Pancreas (tissue), 10 donors: ENCODE data around the gene MAZ. TPM values are rescaled to one million over a fixed set of nuclear protein-coding genes. Genes with fewer than 3 reads are reported as not detected.

Experiments
- ATAC-seq, 4 donors: fragments of 200-7000 bp; cut with Tn5 transposase; one replicate each; pipeline versions ENCODE4 v1.8.0 to v1.9.1; 2020; ENCODE audit warnings: mild to moderate bottlenecking in 4 of 4, moderate library complexity in 4 of 4
- DNase-seq, 6 donors: peaks; one replicate each; pipeline ENCODE4 v3.0.0-alpha.2; 2020
- FAIRE-seq: peaks from 2 replicates; lab custom pipeline; 2012; peaks lifted over from hg19 to GRCh38; lab: Jason Lieb, UNC
- H3K27ac ChIP-seq, 4 donors: fragments of 200-600 bp; sonication (generic); 1 replicate in 3 of 4; 2 replicates in 1 of 4; pipeline versions ENCODE4 v1.5.0 to v1.8.0; 2020
- H3K27me3 ChIP-seq, 4 donors: fragments of 200-600 bp; one replicate each; pipeline ENCODE4 v1.8.0; 2021
- H3K36me3 ChIP-seq, 3 donors: fragments of 200-600 bp; sonication (generic) in 1 of 3; one replicate each; pipeline versions ENCODE4 v1.5.0 to v1.8.0; 2020 to 2021
- H3K4me1 ChIP-seq, 3 donors: fragments of 200-600 bp; one replicate each; pipeline ENCODE4 v1.8.0; 2021
- H3K4me3 ChIP-seq, 4 donors: fragments of 200-600 bp; sonication (generic) in 2 of 4; one replicate each; pipeline versions ENCODE4 v1.5.0 to v1.8.0; 2020 to 2021
- H3K9me3 ChIP-seq, 4 donors: fragments of 200-600 bp; one replicate each; pipeline ENCODE4 v1.8.0; 2021
- CTCF ChIP-seq, 4 donors: fragments of 200-600 bp; sonication (generic) in 3 of 4; IDR thresholded peaks; one replicate each; pipeline versions ENCODE4 v1.5.0 to v1.8.0; 2021; ENCODE audit warnings: antibody characterized with exemption in 4 of 4
- WGBS, 2 donors: extraction: QIAGEN DNeasy Blood & Tissue Kit; methylation state at CpG; one replicate each; pipeline ENCODE4 v1.1.7; 2013; 5-methylcytosine and 5-hydroxymethylcytosine counted together
- intact Hi-C, 3 donors: fragments of 100-400 bp; cut with DNase I; formaldehyde crosslinking; loops; one replicate each; pipeline versions ENCODE4 v1.11.1 to v1.14.2; 2022
- polyA plus RNA-seq, 2 donors: library from polyadenylated mRNA; stranded (reverse); fragments of 200-250 nt; gene quantifications; one replicate each; pipeline ENCODE4 v1.2.3, GENCODE V29; 2013
- total RNA-seq, 6 donors: library from RNA; stranded (reverse); fragmentation: NEBNext Ultra II Directional in 4 of 6; extraction: Animal tissue kit (Norgen Biotek cat#: 25700) in 4 of 6; gene quantifications; one replicate each; pipeline versions ENCODE4 v1.2.1 to v1.2.4, GENCODE V29; 2021 to 2023
- donor health status: healthy with polysubstance abuse.
- donor health status: DM: no; HTN: no; CAD: no; lungs with moderate emphysema.
- donor health status: DM: no; HTN: no; CAD: no.
- donor health status: control.
- donor health status: control.
- donor health status: Bipolar disorder and iron deficiency.
- donor health status: DM: yes; HTN: yes; CAD: no.
- donor health status: DM: no; HTN: no; CAD: no.
- donor health status: DM: no; HTN: no; CAD: no.
- donor health status: DM: yes; HTN: yes; CAD: no.

MAZ gene
- total and polyA plus RNA-seq, 8 donors = 84.8 to 122 (median 96.2) TPM

GRCh38 chr16:29815032-29815721 is 8.8 kb downstream of the MAZ start:
- Histone ChIP-seq H3K27me3 (no peaks in the 10 kb centered on the region), H3K4me3 (peak overlapping the region; percentile 26 to 84 (median 60)), H3K9me3 (no peaks in the 10 kb centered on the region), H3K27ac (peak overlapping the region in 3 of 4 donors; percentile 84 to 94 (median 90)), H3K4me1 (peaks cover 9 to 42% (median 16%) of the 10 kb centered on the region in 3 donors), H3K36me3 (peaks cover 0 to 8% (median 0%) of the 10 kb centered on the region in 3 donors)
- DNase-seq (peak in 5 of 6 donors; percentile 44 to 83 (median 63)), ATAC-seq (no peak), FAIRE-seq (no peak)
- 12 to 15% methylated on average over 39 of the region's 39 CpGs for WGBS, 2 donors
- no peak for TF ChIP-seq CTCF (IDR thresholded peaks at IDR 0.05)
- intact Hi-C loops = no loop called here

GRCh38 chr16:29815793-29816693 is 9.7 kb downstream of the MAZ start, which contains the start of gene PAGR1:
PAGR1 (plus strand) TSS chr16:29816152; CDS start chr16:29816526, 374 bp downstream.
- peak; percentile 81 to 94 (median 87) for TF ChIP-seq CTCF (IDR thresholded peaks at IDR 0.05)
- peak within 1 kb of the TSS; percentile 78 to 94 (median 87) for H3K27ac ChIP-seq
- peak within 1 kb of the TSS; percentile 43 to 84 (median 60) for H3K4me3 ChIP-seq
- no peaks in the 10 kb centered on the region for H3K9me3 ChIP-seq
- H3K27me3 ChIP-seq = no peaks in the 10 kb centered on the region
- intact Hi-C loops = no loop called here
- H3K4me1 ChIP-seq = peaks cover 9 to 35% (median 16%) of the 10 kb centered on the region in 3 donors
- DNase-seq (peak; percentile 95 to 99 (median 98)), FAIRE-seq (peak; percentile 79), ATAC-seq (peak; percentile 72 to 82 (median 78))
- peaks cover 0 to 8% (median 0%) of the 10 kb centered on the region in 3 donors for H3K36me3 ChIP-seq
- 0% methylated on average over 65 to 70 of the region's 70 CpGs for WGBS, 2 donors

GRCh38 chr16:29816694-29817441 is 10.5 kb downstream of the MAZ start:
- peaks cover 0 to 8% (median 0%) of the 10 kb centered on the region in 3 donors for H3K36me3 ChIP-seq
- TF ChIP-seq CTCF (IDR thresholded peaks at IDR 0.05) = no peak
- ATAC-seq (peak; percentile 38 to 49 (median 48)), DNase-seq (peak; percentile 72 to 90 (median 76)), FAIRE-seq (no peak)
- no peaks in the 10 kb centered on the region for H3K27me3 ChIP-seq
- H3K4me1 ChIP-seq = peaks cover 9 to 37% (median 18%) of the 10 kb centered on the region in 3 donors
- H3K4me3 ChIP-seq = peak overlapping the region; percentile 43 to 84 (median 60)
- peak overlapping the region; percentile 78 to 94 (median 87) for H3K27ac ChIP-seq
- 1 to 2% methylated on average over 37 of the region's 37 CpGs for WGBS, 2 donors
- intact Hi-C loops = no loop called here
- H3K9me3 ChIP-seq = no peaks in the 10 kb centered on the region

GRCh38 chr16:29818082-29818481 is 11.8 kb downstream of the MAZ start:
- peaks cover 0 to 8% (median 0%) of the 10 kb centered on the region in 3 donors for H3K36me3 ChIP-seq
- peak overlapping the region in 2 of 4 donors; percentile 22 to 90 for H3K27ac ChIP-seq
- FAIRE-seq (no peak), ATAC-seq (no peak), DNase-seq (no peak)
- no peaks in the 10 kb centered on the region for H3K27me3 ChIP-seq
- TF ChIP-seq CTCF (IDR thresholded peaks at IDR 0.05) = no peak
- intact Hi-C loops = no loop called here
- H3K4me1 ChIP-seq = peaks cover 17 to 45% (median 30%) of the 10 kb centered on the region in 3 donors
- no peak overlapping the region for H3K4me3 ChIP-seq
- no peaks in the 10 kb centered on the region for H3K9me3 ChIP-seq
- WGBS, 2 donors = 67 to 74% methylated on average over 4 of the region's 4 CpGs
